ENCODE measurements around the gene PIP5K1B.

Gene PIP5K1B

GRCh38 chr9:68822596-68823165 lies 117.6 kb downstream of the PIP5K1B start:
- DNase-seq, result no peak

DNA sequence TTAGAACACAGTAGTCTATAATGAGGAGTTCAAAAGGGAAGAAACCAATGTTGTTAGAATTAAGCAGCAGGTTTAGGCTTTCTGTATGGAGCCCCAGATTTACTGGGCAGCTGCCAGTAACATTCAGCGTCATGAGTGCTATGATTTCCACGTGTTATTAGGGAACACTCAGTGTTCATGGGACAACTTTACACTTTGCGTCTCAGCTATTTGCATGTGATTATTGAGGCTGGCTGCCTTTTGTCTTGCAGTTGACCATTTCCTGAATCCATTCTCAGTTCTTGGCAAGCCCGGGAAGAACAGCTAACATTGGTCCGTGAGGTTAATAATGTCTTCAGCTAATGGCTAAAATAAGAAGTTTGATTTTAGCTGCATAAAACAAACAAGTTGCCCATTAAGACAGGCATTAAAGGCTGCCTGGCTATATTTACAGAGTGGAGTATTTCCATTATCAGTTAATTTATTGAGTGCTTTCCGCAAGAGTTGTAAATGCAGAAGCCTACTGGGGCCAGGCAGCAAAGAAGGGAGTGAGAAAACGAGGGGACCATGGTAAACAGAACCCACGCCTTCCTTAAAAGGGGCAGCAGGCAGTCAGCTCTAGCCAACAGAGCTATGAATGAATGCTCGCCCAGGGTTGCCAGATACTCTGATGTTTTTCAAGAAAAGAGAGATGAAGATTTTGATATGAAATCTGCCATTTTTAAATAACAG lies 120.9 kb downstream of the PIP5K1B start:
- DNase-seq, result no peak

GRCh38 chr9:68827837-68828744 lies 123.1 kb downstream of the PIP5K1B start:
- no peak for DNase-seq

GRCh38 chr9:68832101-68832500 lies 127.1 kb downstream of the PIP5K1B start:
- no peak for DNase-seq

- DNase-seq, result no peak
Measured at GRCh38 chr9:68832861-68833518, 128.0 kb downstream of the PIP5K1B start.

GRCh38 chr9:68834931-68835520 lies 130.0 kb downstream of the PIP5K1B start:
- no peak for DNase-seq

DNA sequence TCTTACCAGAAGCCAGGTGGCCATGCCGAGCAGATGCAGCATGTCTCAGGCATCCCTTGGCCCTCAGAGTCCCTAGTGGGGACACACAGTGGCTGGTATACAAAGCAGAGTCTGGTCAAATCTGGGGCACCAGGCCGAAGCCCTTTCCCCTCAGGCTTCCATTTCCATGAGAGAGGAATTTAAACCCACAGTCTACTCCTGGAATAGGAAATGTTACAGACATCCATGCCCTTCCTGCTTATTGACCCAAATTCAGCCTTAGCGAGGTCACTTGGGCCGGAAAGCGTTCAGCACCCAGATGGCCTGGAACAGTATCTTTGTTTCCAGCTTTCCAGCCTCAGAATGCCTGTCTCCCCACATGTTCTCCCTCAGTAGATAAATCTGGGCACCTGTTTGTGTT lies 131.7 kb downstream of the PIP5K1B start:
- no peak for DNase-seq

DNA sequence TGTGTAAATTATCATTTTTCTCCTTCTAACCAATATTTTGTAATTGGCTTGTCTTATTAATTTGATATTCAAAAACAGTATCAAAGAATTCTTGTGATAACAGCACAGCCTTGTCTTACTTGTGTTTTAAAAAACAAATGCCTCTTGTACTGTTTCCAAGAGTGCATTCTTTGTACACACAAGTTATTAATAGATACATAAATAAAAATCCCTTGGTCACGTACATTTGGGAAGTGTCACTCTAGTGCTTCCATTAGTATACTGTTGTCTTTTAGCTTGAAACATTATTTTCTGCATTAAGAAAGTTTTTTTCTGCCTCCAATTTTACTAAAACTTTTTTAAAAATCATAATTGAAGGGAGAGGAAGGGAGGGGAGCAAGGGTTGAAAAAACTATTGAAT lies 133.2 kb downstream of the PIP5K1B start:
- DNase-seq, result no peak

DNA sequence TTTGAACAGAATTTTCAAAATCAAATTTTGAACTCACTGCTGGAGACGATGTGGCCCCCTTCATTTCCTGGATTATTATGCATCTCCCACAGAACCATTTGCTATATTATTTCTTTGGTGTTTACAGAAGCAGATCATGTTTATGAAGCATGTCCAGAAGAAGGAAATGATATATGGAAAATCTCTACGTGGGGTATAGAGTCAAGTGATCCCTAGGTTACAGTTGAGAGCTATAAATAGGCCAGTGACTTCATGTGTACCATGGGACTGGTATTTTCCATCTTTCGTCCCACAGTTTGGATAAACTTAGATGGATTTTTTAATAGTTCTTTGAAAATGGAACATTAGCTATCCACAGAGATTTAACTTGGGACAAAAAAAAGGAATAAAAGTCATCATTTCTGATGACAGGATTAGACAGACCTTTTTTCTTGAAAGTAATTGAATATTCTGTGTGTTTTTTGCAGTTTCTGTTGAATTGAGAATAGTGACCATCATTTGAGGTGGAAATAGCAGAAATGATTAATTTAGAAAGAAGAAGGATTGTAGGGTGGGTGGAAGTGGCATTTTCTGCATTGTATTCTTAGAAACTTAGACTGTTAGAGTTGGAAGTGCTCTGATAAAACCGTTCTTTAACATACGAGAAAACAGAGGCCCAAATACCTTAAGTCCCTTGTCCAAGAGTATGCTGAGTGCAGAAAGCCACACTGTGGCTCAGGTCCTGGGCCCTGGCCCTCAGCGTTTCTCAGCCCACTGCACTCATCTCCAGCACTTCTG lies 136.4 kb downstream of the PIP5K1B start:
- DNase-seq, result no peak

GRCh38 chr9:68842568-68842967 lies 137.5 kb downstream of the PIP5K1B start:
- DNase-seq, result no peak

GRCh38 chr9:68843239-68843638 lies 138.2 kb downstream of the PIP5K1B start:
- DNase-seq, result no peak

- DNase-seq, result no peak
Measured at GRCh38 chr9:68844157-68844556, 139.1 kb downstream of the PIP5K1B start.

GRCh38 chr9:68844631-68845612 lies 139.9 kb downstream of the PIP5K1B start:
- peak; percentile 4 to 35 for DNase-seq

GRCh38 chr9:68847765-68848164 lies 142.7 kb downstream of the PIP5K1B start:
- DNase-seq, result no peak

DNA sequence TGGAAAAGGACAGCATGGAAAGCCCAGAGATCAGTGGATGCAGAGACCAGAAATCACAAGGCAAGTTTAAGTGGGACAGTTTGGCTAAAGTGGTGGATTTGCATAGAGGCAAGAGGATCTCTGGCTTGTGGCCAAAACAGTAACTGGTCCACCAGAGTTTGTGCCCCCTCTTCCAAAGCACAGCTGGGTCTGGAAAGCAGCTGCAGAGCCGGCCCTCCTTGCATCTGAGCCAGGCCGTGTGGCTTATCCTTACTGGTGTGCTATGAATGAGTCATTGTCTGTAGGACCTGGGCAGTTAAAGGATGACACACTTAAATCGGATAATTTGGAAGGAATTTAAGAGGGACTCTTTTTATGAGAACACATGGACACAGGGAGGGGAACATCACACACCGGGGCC lies 146.6 kb downstream of the PIP5K1B start:
- no peak for DNase-seq

DNA sequence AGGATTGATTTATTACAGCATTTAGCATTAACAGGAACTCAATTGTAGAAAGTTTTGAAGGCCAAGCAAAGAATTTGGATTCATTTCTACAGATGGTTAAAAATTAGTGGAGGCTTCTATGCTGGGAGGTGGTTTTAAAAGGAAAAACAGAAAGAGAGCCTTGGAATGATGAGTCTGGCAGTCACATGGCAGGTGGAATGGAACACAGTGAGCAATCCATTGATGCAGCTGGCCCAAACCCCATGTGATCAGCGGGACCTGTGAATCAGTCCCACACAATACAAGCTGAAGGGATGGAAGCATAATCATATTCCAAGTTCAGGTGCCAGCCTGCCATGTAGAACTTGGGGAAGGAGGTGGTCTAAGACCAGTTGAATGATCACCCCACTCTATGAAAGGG lies 147.9 kb downstream of the PIP5K1B start:
- no peak for DNase-seq

- DNase-seq, result no peak
Measured at GRCh38 chr9:68859347-68859746, 154.3 kb downstream of the PIP5K1B start.

GRCh38 chr9:68860419-68860818 lies 155.4 kb downstream of the PIP5K1B start:
- no peak for DNase-seq

DNA sequence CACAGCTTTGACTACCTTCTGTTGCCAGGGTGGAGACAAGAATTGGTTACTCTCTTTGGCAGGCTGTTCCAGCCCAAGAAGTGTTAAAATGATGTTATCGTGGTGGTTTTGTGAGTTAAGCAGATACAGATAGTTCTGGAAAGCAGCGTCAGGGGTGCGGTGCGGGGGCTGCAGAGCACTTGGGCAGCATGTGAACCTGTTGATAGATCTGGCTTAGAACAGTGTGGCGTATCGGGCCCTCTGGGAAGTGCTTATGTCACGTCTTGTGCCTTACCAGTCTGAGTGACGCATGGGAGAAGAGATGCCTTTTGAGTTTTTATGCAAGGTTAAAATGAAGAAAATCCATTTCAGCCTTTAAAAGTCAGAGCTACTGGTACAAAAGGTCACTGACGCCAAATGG lies 156.4 kb downstream of the PIP5K1B start:
- DNase-seq, result no peak

DNA sequence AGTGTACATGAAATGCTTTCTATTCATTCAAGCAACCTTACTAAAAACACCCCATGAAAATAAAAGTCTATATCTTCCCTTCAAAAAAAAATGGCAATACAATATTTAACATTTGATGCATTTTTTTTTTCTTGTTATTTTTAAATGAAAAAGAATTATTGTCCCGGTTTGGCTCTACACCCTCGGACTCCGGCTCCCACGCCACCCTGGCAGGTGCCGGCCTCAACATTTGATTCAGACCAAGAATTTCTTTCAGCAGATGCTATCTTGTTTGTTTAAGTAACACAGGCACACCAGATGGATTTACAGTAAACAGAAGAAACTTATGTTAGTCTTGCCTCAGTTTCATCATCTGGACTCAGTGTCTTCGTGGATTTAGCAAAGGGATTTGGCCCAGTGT lies 162.0 kb downstream of the PIP5K1B start:
- DNase-seq, result no peak

DNA sequence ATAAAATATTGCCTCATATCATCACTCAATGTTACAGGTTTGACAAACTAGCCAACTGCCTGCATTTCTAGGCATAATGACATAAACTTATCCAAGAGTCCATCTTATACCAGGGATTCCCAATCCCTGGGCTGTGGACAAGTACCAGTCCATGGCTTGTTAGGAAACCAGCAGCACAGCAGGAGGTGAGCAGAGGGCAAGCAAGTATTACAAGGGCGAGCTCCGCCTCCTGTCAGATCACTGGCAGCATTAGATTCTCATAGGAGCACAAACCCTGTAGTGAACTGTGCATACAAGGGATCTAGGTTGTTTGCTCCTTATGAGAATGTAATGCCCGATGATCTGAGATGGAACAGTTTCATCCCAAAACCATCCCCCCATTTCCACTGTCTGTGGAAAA lies 164.0 kb downstream of the PIP5K1B start:
- no peak for DNase-seq
